ENCODE data around the gene SEPTIN7.

- no peak for TF ChIP-seq POLR2AphosphoS5 (IDR thresholded peaks at IDR 0.05)
- TF ChIP-seq CTCF (IDR thresholded peaks at IDR 0.05): no peak
- no peak for TF ChIP-seq POLR2A (IDR thresholded peaks at IDR 0.05)
Measured at GRCh38 chr7:35802102-35802466, 1.2 kb downstream of the SEPTIN7 start.

All from stomach (tissue), 4 donors.